CD4-positive, alpha-beta T cell (primary cell): ENCODE results near the gene L1CAM. TPM values are rescaled to one million over a fixed set of nuclear protein-coding genes. Genes with fewer than 3 reads are reported as not detected.

Experiments
- ATAC-seq: fragments of 200-7000 bp; cut with Tn5 transposase; one replicate; pipeline ENCODE4 v1.10.0; 2022; ENCODE audit warnings: mild to moderate bottlenecking; ENCODE audit not compliant: poor library complexity
- CTCF ChIA-PET: fragments of 350-600 bp; sonication (Branson Sonifier 250); formaldehyde crosslinking; loops from one replicate; lab custom pipeline; 2021; ENCODE audit warnings: antibody characterized with exemption, inconsistent platforms; lab: Charles Lee
- POLR2A ChIA-PET: fragments of 350-600 bp; sonication (Branson Sonifier 250); formaldehyde crosslinking; loops from one replicate; lab custom pipeline; 2021; ENCODE audit warnings: antibody characterized with exemption, inconsistent platforms; lab: Charles Lee
- DNase-seq, 14 experiments: peaks; one replicate each; pipeline ENCODE4 v3.0.0-alpha.2; 2013 to 2020; ENCODE audit warnings: mixed read lengths in 2 of 14
- H3K27ac ChIP-seq, 2 donors: one replicate each; pipeline versions ENCODE4 v1.5.1 to v1.7.0; 2013; ENCODE audit warnings: low read length in 2 of 2, low read depth in 1 of 2, mild to moderate bottlenecking in 1 of 2
- H3K27me3 ChIP-seq, 2 experiments: 1 replicate in 1 of 2; 2 replicates in 1 of 2; pipeline versions ENCODE4 v1.6.1 to v1.7.0; 2013; ENCODE audit warnings: low read length in 2 of 2, control low read depth in 1 of 2, mild to moderate bottlenecking in 1 of 2, moderate library complexity in 1 of 2; ENCODE audit not compliant: insufficient read depth in 2 of 2, control insufficient read depth in 1 of 2
- H3K36me3 ChIP-seq: one replicate; pipeline ENCODE4 v1.6.1; 2013; ENCODE audit warnings: low read length, control low read depth; ENCODE audit not compliant: insufficient read depth
- H3K4me1 ChIP-seq: one replicate; pipeline ENCODE4 v1.6.1; 2013; ENCODE audit warnings: low read length, control low read depth; ENCODE audit not compliant: insufficient read depth
- H3K4me3 ChIP-seq: one replicate; pipeline ENCODE4 v1.5.1; 2013; ENCODE audit warnings: mild to moderate bottlenecking, low read length, moderate library complexity
- H3K9me3 ChIP-seq, 2 experiments: 1 replicate in 1 of 2; 2 replicates in 1 of 2; pipeline versions ENCODE4 v1.6.1 to v1.7.0; 2013; ENCODE audit warnings: low read length in 2 of 2, mild to moderate bottlenecking in 2 of 2, control low read depth in 1 of 2, moderate library complexity in 1 of 2; ENCODE audit not compliant: control insufficient read depth in 1 of 2, insufficient read depth in 1 of 2
- H3K27ac Mint-ChIP-seq: one replicate; pipeline ENCODE4 v1.8.0; 2020; ENCODE audit warnings: mixed read lengths
- H3K27me3 Mint-ChIP-seq: one replicate; pipeline ENCODE4 v1.8.0; 2021; ENCODE audit warnings: mixed read lengths
- H3K36me3 Mint-ChIP-seq: one replicate; pipeline ENCODE4 v1.8.0; 2021; ENCODE audit warnings: low read depth, mixed read lengths
- H3K4me1 Mint-ChIP-seq: one replicate; pipeline ENCODE4 v1.8.0; 2021; ENCODE audit warnings: low read depth, mixed read lengths
- H3K4me3 Mint-ChIP-seq: one replicate; pipeline ENCODE4 v1.8.0; 2020; ENCODE audit warnings: mild to moderate bottlenecking, mixed read lengths
- H3K9me3 Mint-ChIP-seq: one replicate; pipeline ENCODE4 v1.8.0; 2020; ENCODE audit warnings: mixed read lengths
- intact Hi-C, 2 experiments: fragments of 100-400 bp; cut with DNase I in 1 of 2; cut with micrococcal nuclease in 1 of 2; formaldehyde crosslinking; loops; one replicate each; pipeline versions ENCODE4 v1.15.1 to v1.9.0; 2023 to 2025; cut with DNase I, micrococcal nuclease
- total RNA-seq, 174 experiments: library from RNA in 2 of 174; stranded (reverse) in 2 of 174; gene quantifications; one replicate each; pipeline ENCODE4 v1.2.3 and lab custom pipeline; 2021 to 2026
- TF ChIP-seq, protein P1 (sequence below): fragments of 200-600 bp; IDR thresholded peaks from one replicate; pipeline ENCODE4 v1.8.0; 2022; ENCODE audit warnings: antibody characterized with exemption, mild to moderate bottlenecking

L1CAM gene
- total RNA-seq, 2 experiments from 2014 or later: 0.89 to 1.2 TPM

- H3K27ac ChIP-seq: no peak overlapping the region
- H3K4me3 ChIP-seq: no peak overlapping the region
- CTCF ChIA-PET: no interaction called here
- peaks cover 17 to 41% of the 10 kb centered on the region in 2 experiments for H3K27me3 ChIP-seq
- DNase-seq (no peak), ATAC-seq (no peak)
- no peak overlapping the region for H3K27ac Mint-ChIP-seq
- TF ChIP-seq, protein P1, sequence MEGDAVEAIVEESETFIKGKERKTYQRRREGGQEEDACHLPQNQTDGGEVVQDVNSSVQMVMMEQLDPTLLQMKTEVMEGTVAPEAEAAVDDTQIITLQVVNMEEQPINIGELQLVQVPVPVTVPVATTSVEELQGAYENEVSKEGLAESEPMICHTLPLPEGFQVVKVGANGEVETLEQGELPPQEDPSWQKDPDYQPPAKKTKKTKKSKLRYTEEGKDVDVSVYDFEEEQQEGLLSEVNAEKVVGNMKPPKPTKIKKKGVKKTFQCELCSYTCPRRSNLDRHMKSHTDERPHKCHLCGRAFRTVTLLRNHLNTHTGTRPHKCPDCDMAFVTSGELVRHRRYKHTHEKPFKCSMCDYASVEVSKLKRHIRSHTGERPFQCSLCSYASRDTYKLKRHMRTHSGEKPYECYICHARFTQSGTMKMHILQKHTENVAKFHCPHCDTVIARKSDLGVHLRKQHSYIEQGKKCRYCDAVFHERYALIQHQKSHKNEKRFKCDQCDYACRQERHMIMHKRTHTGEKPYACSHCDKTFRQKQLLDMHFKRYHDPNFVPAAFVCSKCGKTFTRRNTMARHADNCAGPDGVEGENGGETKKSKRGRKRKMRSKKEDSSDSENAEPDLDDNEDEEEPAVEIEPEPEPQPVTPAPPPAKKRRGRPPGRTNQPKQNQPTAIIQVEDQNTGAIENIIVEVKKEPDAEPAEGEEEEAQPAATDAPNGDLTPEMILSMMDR: no peak
- H3K9me3 ChIP-seq: peaks cover 0 to 10% of the 10 kb centered on the region in 2 experiments
- POLR2A ChIA-PET: interaction anchor here (0.9 kb wide), 1 partner anchor 38 kb away, joined by 3 read pairs; no protein-coding TSS in a partner anchor
- intact Hi-C loops: loop anchor here in 1 of 2 experiments (10.0 kb wide), 1 partner anchor 122 kb away; the partner anchor contains the start of gene PLXNB3
- H3K4me3 Mint-ChIP-seq: no peak overlapping the region
- no peaks in the 10 kb centered on the region for H3K36me3 ChIP-seq
- no peaks in the 10 kb centered on the region for H3K9me3 Mint-ChIP-seq
- no peaks in the 10 kb centered on the region for H3K36me3 Mint-ChIP-seq
- no peaks in the 10 kb centered on the region for H3K4me1 Mint-ChIP-seq
- peaks cover 10% of the 10 kb centered on the region for H3K27me3 Mint-ChIP-seq
- peaks cover 15% of the 10 kb centered on the region for H3K4me1 ChIP-seq
These were observed 942 bp upstream of the L1CAM start for GRCh38 chrX:153886915-153887314.

- peak in 1 of 14 experiments; percentile 16 for DNase-seq
- intact Hi-C loops: loop anchor here in 1 of 2 experiments (10.0 kb wide), 1 partner anchor 120 kb away; the partner anchor contains the start of gene PLXNB3
- Histone ChIP-seq H3K4me1 (peaks cover 15% of the 10 kb centered on the region), H3K4me3 (peak overlapping the region; percentile 14), H3K9me3 (peaks cover 0 to 10% of the 10 kb centered on the region in 2 experiments), H3K36me3 (no peaks in the 10 kb centered on the region), H3K27ac (no peak overlapping the region), H3K27me3 (peaks cover 17 to 54% of the 10 kb centered on the region in 2 experiments)
- peak; percentile 32 for ATAC-seq
- H3K4me3 Mint-ChIP-seq: no peak overlapping the region
- peaks cover 10% of the 10 kb centered on the region for H3K27me3 Mint-ChIP-seq
- H3K9me3 Mint-ChIP-seq: no peaks in the 10 kb centered on the region
- H3K27ac Mint-ChIP-seq: no peak overlapping the region
- no peaks in the 10 kb centered on the region for H3K36me3 Mint-ChIP-seq
- ChIA-PET CTCF (no interaction called here), POLR2A (no interaction called here)
- no peaks in the 10 kb centered on the region for H3K4me1 Mint-ChIP-seq
- TF ChIP-seq, protein P1: no peak
These were observed 675 bp downstream of the L1CAM start for GRCh38 chrX:153885208-153885787.

DNA sequence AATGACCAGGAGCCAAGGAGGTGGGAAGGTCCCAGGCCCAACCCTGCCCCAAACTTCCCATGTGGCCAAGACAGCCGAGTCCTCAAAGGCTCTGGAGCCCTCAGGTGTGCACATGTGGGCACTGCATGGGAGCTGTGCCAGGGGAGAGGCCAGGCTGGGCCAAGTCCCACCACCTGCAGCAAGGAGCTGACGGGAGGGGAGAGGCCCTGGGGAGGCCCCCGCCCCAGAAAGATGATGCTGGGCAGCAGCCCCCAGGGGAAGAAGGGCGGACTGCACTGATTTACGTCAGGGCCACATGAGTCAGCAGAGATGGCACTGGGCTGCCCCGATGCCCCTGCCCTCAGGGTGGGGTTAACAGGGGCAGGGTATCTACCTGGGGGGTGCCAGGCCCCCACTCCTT lies 1.4 kb downstream of the L1CAM start:
- ATAC-seq: no peak
- Mint-ChIP-seq H3K4me3 (no peak overlapping the region), H3K4me1 (no peaks in the 10 kb centered on the region), H3K9me3 (no peaks in the 10 kb centered on the region), H3K36me3 (no peaks in the 10 kb centered on the region), H3K27ac (no peak overlapping the region), H3K27me3 (peaks cover 10% of the 10 kb centered on the region)
- ChIA-PET CTCF (no interaction called here), POLR2A (no interaction called here)
- intact Hi-C loops: loop anchor here in 1 of 2 experiments (10.0 kb wide), 1 partner anchor 120 kb away; the partner anchor contains the start of gene PLXNB3
- Histone ChIP-seq H3K9me3 (peaks cover 0 to 10% of the 10 kb centered on the region in 2 experiments), H3K4me1 (peaks cover 15% of the 10 kb centered on the region), H3K36me3 (no peaks in the 10 kb centered on the region), H3K4me3 (no peak overlapping the region), H3K27ac (no peak overlapping the region), H3K27me3 (peaks cover 17 to 57% of the 10 kb centered on the region in 2 experiments)
- TF ChIP-seq, protein P1: no peak
- DNase-seq: peak in 1 of 14 experiments; percentile 19
